Stimulated activated CD4-positive, alpha-beta T cell treated with anti-CD3 and anti-CD28 coated beads, Interleukin-12 subunit alpha, Interleukin-12 subunit beta, amount 100 ng/mL, for 4 hours (primary cell): ENCODE results near the gene ZNF850.
"Not testable (repeated sequence)": the region's sequence is repeated elsewhere in the genome, so short reads cannot be mapped to it uniquely, and the experiment has no call there.

Experiments used
- DNase-seq: peaks from one replicate; pipeline ENCODE4 v3.0.0-alpha.2; 2020

Gene ZNF850

GRCh38 chr19:36772311-36773222, at the start of gene ZNF850:
Gene ZNF850 (minus strand): TSS chr19:36772807. CDS start chr19:36762606, 10,201 bp downstream.
- DNase-seq: peak; percentile 93

GRCh38 chr19:36821758-36822157, 49.2 kb upstream of the ZNF850 start:
- no peak for DNase-seq

GRCh38 chr19:36819130-36819630, 46.6 kb upstream of the ZNF850 start:
- DNase-seq: no peak

- no peak for DNase-seq
These were observed 34.4 kb upstream of the ZNF850 start for GRCh38 chr19:36807029-36807428.

GRCh38 chr19:36805364-36805763, 32.8 kb upstream of the ZNF850 start:
- DNase-seq: no peak

GRCh38 chr19:36797786-36798108, 25.1 kb upstream of the ZNF850 start:
- no peak for DNase-seq

- DNase-seq: no peak
These were observed 24.0 kb upstream of the ZNF850 start for GRCh38 chr19:36796714-36796992.

GRCh38 chr19:36791420-36792141, 19.0 kb upstream of the ZNF850 start:
- not testable (repeated sequence) for DNase-seq

GRCh38 chr19:36775768-36776167, 3.2 kb upstream of the ZNF850 start:
- no peak for DNase-seq

- DNase-seq: no peak
These were observed 594 bp upstream of the ZNF850 start for GRCh38 chr19:36773223-36773579.

- DNase-seq: no peak
These were observed 1.1 kb downstream of the ZNF850 start for GRCh38 chr19:36771261-36772231.

- no peak for DNase-seq
These were observed 22.4 kb downstream of the ZNF850 start for GRCh38 chr19:36750066-36750691.

GRCh38 chr19:36749613-36750012, 23.0 kb downstream of the ZNF850 start:
- DNase-seq: not testable (repeated sequence)

- no peak for DNase-seq
These were observed 24.0 kb downstream of the ZNF850 start for GRCh38 chr19:36748431-36749275.

- DNase-seq: no peak
These were observed 24.9 kb downstream of the ZNF850 start for GRCh38 chr19:36747750-36748149.

- DNase-seq: no peak
These were observed 26.7 kb downstream of the ZNF850 start for GRCh38 chr19:36745870-36746269.

GRCh38 chr19:36736166-36736565, 36.4 kb downstream of the ZNF850 start:
- not testable (repeated sequence) for DNase-seq

- DNase-seq: no peak
These were observed 52.7 kb downstream of the ZNF850 start for GRCh38 chr19:36719687-36720556.

- no peak for DNase-seq
These were observed 63.2 kb downstream of the ZNF850 start for GRCh38 chr19:36709423-36709822.

- DNase-seq: no peak
These were observed 65.5 kb downstream of the ZNF850 start for GRCh38 chr19:36707134-36707533.

GRCh38 chr19:36688058-36688457, 84.5 kb downstream of the ZNF850 start:
- no peak for DNase-seq
